GM23338 (cell line): Measurements from ENCODE around the gene RNASET2. TPM values are rescaled to one million over a fixed set of nuclear protein-coding genes. Genes with fewer than 3 reads are reported as not detected.
A peak's percentile ranks its signal among the peaks of the same experiment; 100 is the strongest.

Experiments
- ATAC-seq: fragments of 200-7000 bp; cut with Tn5 transposase; 3 replicates; pipeline ENCODE4 v1.9.1; 2020
- DNase-seq: peaks from one replicate; pipeline ENCODE4 v3.0.0-alpha.2; 2015; ENCODE audit warnings: low spot score
- H2AFZ ChIP-seq: fragments of 200-600 bp; sonication (generic); 2 replicates; pipeline ENCODE4 v1.8.0; 2016; ENCODE audit warnings: antibody characterized with exemption, mild to moderate bottlenecking, moderate library complexity
- H3F3A ChIP-seq: fragments of 200-600 bp; sonication (generic); replicated peaks from 2 replicates; pipeline ENCODE4 v1.8.0; 2017; ENCODE audit warnings: antibody characterized with exemption, mixed run types, low read depth
- H3K27ac ChIP-seq: fragments of 200-600 bp; sonication (generic); 2 replicates; pipeline ENCODE4 v1.6.1; 2016; ENCODE audit warnings: low read depth
- H3K27me3 ChIP-seq: fragments of 200-600 bp; sonication (generic); 2 replicates; pipeline ENCODE4 v1.8.0; 2016; ENCODE audit warnings: mild to moderate bottlenecking, mixed run types, moderate library complexity; ENCODE audit not compliant: insufficient read depth
- H3K36me3 ChIP-seq: fragments of 200-600 bp; sonication (generic); 2 replicates; pipeline ENCODE4 v1.8.0; 2016; ENCODE audit warnings: mild to moderate bottlenecking; ENCODE audit not compliant: insufficient read depth
- H3K4me1 ChIP-seq: fragments of 200-600 bp; sonication (generic); 2 replicates; pipeline ENCODE4 v1.8.0; 2016; ENCODE audit warnings: mild to moderate bottlenecking, moderate library complexity; ENCODE audit not compliant: insufficient read depth
- H3K4me2 ChIP-seq: fragments of 200-600 bp; sonication (generic); 2 replicates; pipeline ENCODE4 v1.7.1; 2017; ENCODE audit warnings: mixed run types
- H3K4me3 ChIP-seq: fragments of 200-600 bp; sonication (generic); 2 replicates; pipeline ENCODE4 v1.6.1; 2016; ENCODE audit warnings: mixed run types
- H3K79me2 ChIP-seq: fragments of 200-600 bp; sonication (generic); replicated peaks from 2 replicates; pipeline ENCODE4 v1.8.0; 2017; ENCODE audit warnings: mild to moderate bottlenecking; ENCODE audit not compliant: insufficient read depth
- H3K9me2 ChIP-seq: fragments of 200-600 bp; sonication (generic); 2 replicates; pipeline ENCODE4 v1.8.0; 2017; ENCODE audit not compliant: insufficient read depth
- H4K20me1 ChIP-seq: fragments of 200-600 bp; sonication (generic); replicated peaks from 2 replicates; pipeline ENCODE4 v1.8.0; 2017; ENCODE audit warnings: mild to moderate bottlenecking; ENCODE audit not compliant: insufficient read depth
- H3K27ac Mint-ChIP-seq: 2 replicates; pipeline ENCODE4 v1.8.0; 2020; ENCODE audit warnings: inconsistent platforms, mild to moderate bottlenecking, moderate library complexity, mixed read lengths
- H3K27me3 Mint-ChIP-seq: 3 replicates; pipeline ENCODE4 v1.8.0; 2022; ENCODE audit warnings: low read depth, mild to moderate bottlenecking, moderate library complexity, mixed read lengths, inconsistent platforms; ENCODE audit not compliant: insufficient read depth, poor library complexity
- H3K36me3 Mint-ChIP-seq: 3 replicates; pipeline ENCODE4 v1.8.0; 2021; ENCODE audit warnings: low read depth, mild to moderate bottlenecking, inconsistent platforms, moderate library complexity, mixed read lengths
- H3K4me1 Mint-ChIP-seq: 3 replicates; pipeline ENCODE4 v1.8.0; 2020; ENCODE audit warnings: mild to moderate bottlenecking, inconsistent platforms, mixed read lengths
- H3K4me3 Mint-ChIP-seq: 3 replicates; pipeline ENCODE4 v1.8.0; 2021; ENCODE audit warnings: moderate library complexity, mild to moderate bottlenecking, inconsistent platforms, mixed read lengths
- H3K9me3 Mint-ChIP-seq: 3 replicates; pipeline ENCODE4 v1.8.0; 2020; ENCODE audit warnings: moderate library complexity, mild to moderate bottlenecking, inconsistent platforms, mixed read lengths
- CREB1 ChIP-seq: fragments of 250-450 bp; sonication (Bioruptor Pico); IDR thresholded peaks from 2 replicates; pipeline ENCODE4 v1.5.0; 2020; ENCODE audit warnings: low read depth, mild to moderate bottlenecking, moderate library complexity
- CTCF ChIP-seq, 2 experiments: fragments of 200-600 bp in 1 of 2; sonication (generic) in 1 of 2; conservative IDR thresholded peaks; 2 replicates each; pipeline versions ENCODE4 v1.5.1 to v1.6.1; 2016 to 2017; ENCODE audit warnings: antibody characterized with exemption in 2 of 2, low read depth in 2 of 2, mild to moderate bottlenecking in 2 of 2, moderate library complexity in 1 of 2
- ETS1 ChIP-seq: IDR thresholded peaks from 2 replicates; pipeline ENCODE4 v1.6.1; 2016; ENCODE audit warnings: antibody characterized with exemption
- EZH2 ChIP-seq: fragments of 200-600 bp; sonication (generic); IDR thresholded peaks from one replicate; pipeline ENCODE4 v1.8.0; 2017; ENCODE audit warnings: antibody characterized with exemption, mild to moderate bottlenecking, low read depth; ENCODE audit not compliant: unreplicated experiment
- EZH2phosphoT487 ChIP-seq: fragments of 200-600 bp; sonication (generic); IDR thresholded peaks from one replicate; pipeline ENCODE4 v1.8.1; 2018; ENCODE audit warnings: antibody characterized with exemption; ENCODE audit not compliant: unreplicated experiment
- JUNB ChIP-seq: IDR thresholded peaks from one replicate; pipeline ENCODE4 v1.6.1; 2016; ENCODE audit warnings: antibody characterized with exemption; ENCODE audit not compliant: unreplicated experiment
- NANOG ChIP-seq: IDR thresholded peaks from 2 replicates; pipeline ENCODE4 v1.6.1; 2016; ENCODE audit warnings: antibody characterized with exemption, borderline replicate concordance
- POLR2AphosphoS5 ChIP-seq: IDR thresholded peaks from 2 replicates; pipeline ENCODE4 v1.6.1; 2016; ENCODE audit warnings: antibody characterized with exemption, low read depth
- REST ChIP-seq: IDR thresholded peaks from one replicate; pipeline ENCODE4 v1.6.1; 2018; ENCODE audit warnings: antibody characterized with exemption; ENCODE audit not compliant: unreplicated experiment
- STAT1 ChIP-seq: IDR thresholded peaks from one replicate; pipeline ENCODE4 v1.6.1; 2016; ENCODE audit warnings: antibody characterized with exemption; ENCODE audit not compliant: unreplicated experiment
- ZNF114 ChIP-seq: fragments of 250-450 bp; sonication (Bioruptor Pico); IDR thresholded peaks from 2 replicates; pipeline ENCODE4 v1.5.0; 2020; ENCODE audit warnings: mild to moderate bottlenecking, moderate library complexity
- ZNF331 ChIP-seq: fragments of 250-450 bp; sonication (Bioruptor Pico); IDR thresholded peaks from 2 replicates; pipeline ENCODE4 v1.5.0; 2020; ENCODE audit warnings: low read depth, mild to moderate bottlenecking, moderate library complexity
- polyA plus RNA-seq: library from polyadenylated mRNA; unstranded; fragments of >200 nt; fragmentation: Nextera tagmentation; extraction: Ambion mirVana; gene quantifications from 2 replicates; pipeline ENCODE4 v1.2.1, GENCODE V29; 2016
- total RNA-seq: library from RNA; depleted of rRNA; stranded (reverse); fragments of >200 nt; shearing (Covaris generic); gene quantifications from 2 replicates; pipeline ENCODE4 v1.2.3, GENCODE V29; 2014

The RNASET2 gene
- total and polyA plus RNA-seq, 2 experiments from 2014 or later: 40.5 to 62.8 TPM

GRCh38 chr6:166927935-166928643 lies 28.3 kb downstream of the RNASET2 start (continued):
- TF ChIP-seq EZH2phosphoT487 (no peak), NANOG (no peak), EZH2 (no peak), CREB1 (CRISPR knock-in tag) (no peak), REST (no peak), CTCF (conservative IDR thresholded peaks at IDR 0.05; ENCODE audit: low read depth in 2 of 2) (no peak), POLR2AphosphoS5 (no peak), ZNF331 (CRISPR knock-in tag) (no peak), JUNB (no peak), STAT1 (no peak)

GRCh38 chr6:166927240-166927934 lies 29.0 kb downstream of the RNASET2 start:
- peak overlapping the region; percentile 61; the same call in 1 of the 2 replicates for H3K27ac Mint-ChIP-seq
- ATAC-seq (no peak), DNase-seq (no peak)
- no peak overlapping the region for H3K4me3 Mint-ChIP-seq
- Histone ChIP-seq H3K36me3 (no peaks in the 10 kb centered on the region), H3K4me2 (no peak overlapping the region), H3K79me2 (no peaks in the 10 kb centered on the region), H3K27me3 (no peaks in the 10 kb centered on the region), H3K4me3 (no peak overlapping the region), H3F3A (peaks cover 7% of the 10 kb centered on the region; the same call in 1 of the 2 replicates), H3K27ac (no peak overlapping the region), H2AFZ (no peak overlapping the region), H4K20me1 (no peaks in the 10 kb centered on the region), H3K9me2 (no peaks in the 10 kb centered on the region), H3K4me1 (no peaks in the 10 kb centered on the region)
- H3K4me1 Mint-ChIP-seq: peaks cover 3% of the 10 kb centered on the region; the same call in 1 of the 3 replicates
- peaks cover 5% of the 10 kb centered on the region for H3K27me3 Mint-ChIP-seq
- H3K9me3 Mint-ChIP-seq: no peaks in the 10 kb centered on the region
- H3K36me3 Mint-ChIP-seq: no peaks in the 10 kb centered on the region; the same call in 2 of the 3 replicates
- TF ChIP-seq EZH2: no peak
- no peak for TF ChIP-seq REST
- no peak for TF ChIP-seq ZNF114 (CRISPR knock-in tag)
- TF ChIP-seq JUNB: no peak
- TF ChIP-seq POLR2AphosphoS5: no peak
- TF ChIP-seq ETS1: no peak
- no peak for TF ChIP-seq CTCF (conservative IDR thresholded peaks at IDR 0.05; ENCODE audit: low read depth in 2 of 2)
- no peak for TF ChIP-seq ZNF331 (CRISPR knock-in tag)
- TF ChIP-seq CREB1 (CRISPR knock-in tag): no peak
- no peak for TF ChIP-seq NANOG
